Mucosa of descending colon (tissue), 3 donors: ENCODE measurements around the gene MKNK2. TPM values are rescaled to one million over a fixed set of nuclear protein-coding genes. Genes with fewer than 3 reads are reported as not detected.

ENCODE experiments used
- ATAC-seq: fragments of 200-7000 bp; cut with Tn5 transposase; one replicate; pipeline ENCODE4 v1.9.1; 2020; ENCODE audit warnings: mild to moderate bottlenecking, moderate library complexity
- DNase-seq, 3 donors: peaks; one replicate each; pipeline ENCODE4 v3.0.0-alpha.2; 2020
- H3K36me3 ChIP-seq: fragments of 200-600 bp; one replicate; pipeline ENCODE4 v1.8.0; 2021; ENCODE audit warnings: low read depth, mild to moderate bottlenecking
- H3K4me1 ChIP-seq: fragments of 200-600 bp; one replicate; pipeline ENCODE4 v1.8.0; 2021; ENCODE audit warnings: low read depth, mild to moderate bottlenecking
- H3K4me3 ChIP-seq: fragments of 200-600 bp; one replicate; pipeline ENCODE4 v1.8.0; 2021; ENCODE audit warnings: mild to moderate bottlenecking
- H3K9me3 ChIP-seq: fragments of 200-600 bp; one replicate; pipeline ENCODE4 v1.8.0; 2021; ENCODE audit warnings: mild to moderate bottlenecking
- intact Hi-C, 2 donors: fragments of 100-400 bp; cut with DNase I in 1 of 2; cut with micrococcal nuclease in 1 of 2; formaldehyde crosslinking; loops; one replicate each; pipeline versions ENCODE4 v1.11.0 to v1.11.1; 2022; cut with DNase I, micrococcal nuclease
- total RNA-seq, 3 donors: library from RNA; stranded (reverse); fragmentation: NEBNext Ultra II Directional in 2 of 3; extraction: Animal tissue kit (Norgen Biotek cat#: 25700) in 2 of 3; gene quantifications; one replicate each; pipeline versions ENCODE4 v1.2.1 to v1.2.4, GENCODE V29; 2021 to 2023
- TF ChIP-seq, protein P1 (sequence below): fragments of 200-600 bp; IDR thresholded peaks from one replicate; pipeline ENCODE4 v1.8.0; 2022; ENCODE audit warnings: antibody characterized with exemption, mild to moderate bottlenecking
- donor health status: DM: no; HTN: no; CAD: no; lungs with moderate emphysema.
- donor health status: DM: no; HTN: no; CAD: no.
- donor health status: DM: no; HTN: yes; CAD: no.

Gene MKNK2
- total RNA-seq, 3 donors from 2014 or later: 252 to 330 (median 304) TPM

DNA sequence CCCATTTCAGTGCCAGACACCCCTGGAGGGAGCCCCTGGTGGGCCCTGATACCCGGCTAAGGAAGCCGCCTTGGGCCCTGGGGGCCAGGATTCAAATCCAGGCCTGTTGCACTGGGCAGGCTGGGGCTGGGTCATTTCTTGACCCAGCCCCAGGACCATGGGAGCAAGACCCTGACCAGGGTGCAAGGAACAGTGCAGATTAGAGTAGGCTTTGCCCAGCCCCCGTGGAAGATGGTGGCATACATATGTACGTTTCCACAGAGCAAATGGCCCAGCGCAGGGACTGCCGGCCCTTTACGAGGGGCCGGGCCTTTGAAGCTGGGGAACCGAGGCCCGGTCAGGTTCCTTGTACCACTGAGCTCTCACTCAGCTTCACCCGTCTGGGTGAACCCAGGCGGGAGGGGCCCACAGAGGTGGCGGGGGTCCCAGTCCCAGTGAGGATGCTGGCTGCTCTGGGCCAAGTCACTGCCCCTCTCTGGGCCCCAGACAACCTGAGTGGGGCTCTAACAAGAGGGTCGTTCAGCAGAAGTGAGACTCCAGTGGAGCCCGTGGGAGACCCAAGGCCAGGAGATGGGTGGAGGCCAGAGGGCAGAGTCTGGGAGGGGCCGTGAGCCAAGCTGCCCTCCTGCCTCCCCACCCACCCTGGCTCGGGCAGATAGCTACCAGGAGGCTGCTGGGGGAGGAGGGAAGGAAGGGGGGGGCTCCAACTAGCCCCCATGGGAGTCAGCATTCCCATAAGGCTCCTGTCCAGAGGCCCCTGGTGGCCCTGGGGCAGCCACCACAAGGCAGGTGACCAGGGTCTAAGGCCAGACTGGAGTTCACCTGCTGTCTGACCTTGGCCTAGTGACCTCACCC, 2.7 kb downstream of the MKNK2 start:
- TF ChIP-seq, protein P1, sequence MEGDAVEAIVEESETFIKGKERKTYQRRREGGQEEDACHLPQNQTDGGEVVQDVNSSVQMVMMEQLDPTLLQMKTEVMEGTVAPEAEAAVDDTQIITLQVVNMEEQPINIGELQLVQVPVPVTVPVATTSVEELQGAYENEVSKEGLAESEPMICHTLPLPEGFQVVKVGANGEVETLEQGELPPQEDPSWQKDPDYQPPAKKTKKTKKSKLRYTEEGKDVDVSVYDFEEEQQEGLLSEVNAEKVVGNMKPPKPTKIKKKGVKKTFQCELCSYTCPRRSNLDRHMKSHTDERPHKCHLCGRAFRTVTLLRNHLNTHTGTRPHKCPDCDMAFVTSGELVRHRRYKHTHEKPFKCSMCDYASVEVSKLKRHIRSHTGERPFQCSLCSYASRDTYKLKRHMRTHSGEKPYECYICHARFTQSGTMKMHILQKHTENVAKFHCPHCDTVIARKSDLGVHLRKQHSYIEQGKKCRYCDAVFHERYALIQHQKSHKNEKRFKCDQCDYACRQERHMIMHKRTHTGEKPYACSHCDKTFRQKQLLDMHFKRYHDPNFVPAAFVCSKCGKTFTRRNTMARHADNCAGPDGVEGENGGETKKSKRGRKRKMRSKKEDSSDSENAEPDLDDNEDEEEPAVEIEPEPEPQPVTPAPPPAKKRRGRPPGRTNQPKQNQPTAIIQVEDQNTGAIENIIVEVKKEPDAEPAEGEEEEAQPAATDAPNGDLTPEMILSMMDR: no peak
- no peaks in the 10 kb centered on the region for H3K36me3 ChIP-seq
- DNase-seq: peak in 2 of 3 donors; percentile 54 to 63
- H3K4me3 ChIP-seq: no peak overlapping the region
- H3K9me3 ChIP-seq: no peaks in the 10 kb centered on the region
- peaks cover 66% of the 10 kb centered on the region for H3K4me1 ChIP-seq
- intact Hi-C loops: no loop called here
- no peak for ATAC-seq

- TF ChIP-seq, protein P1: no peak
- intact Hi-C loops: no loop called here
- DNase-seq (peak in 2 of 3 donors; percentile 68 to 74), ATAC-seq (no peak)
- Histone ChIP-seq H3K4me3 (no peak overlapping the region), H3K36me3 (no peaks in the 10 kb centered on the region), H3K4me1 (peaks cover 73% of the 10 kb centered on the region), H3K9me3 (no peaks in the 10 kb centered on the region)
Measured at GRCh38 chr19:2047449-2048103, 3.5 kb downstream of the MKNK2 start.

GRCh38 chr19:2047076-2047448, 4.0 kb downstream of the MKNK2 start:
- ATAC-seq (no peak), DNase-seq (peak in 1 of 3 donors; percentile 54)
- TF ChIP-seq, protein P1: no peak
- Histone ChIP-seq H3K9me3 (no peaks in the 10 kb centered on the region), H3K36me3 (no peaks in the 10 kb centered on the region), H3K4me3 (no peak overlapping the region), H3K4me1 (peaks cover 72% of the 10 kb centered on the region)
- intact Hi-C loops: no loop called here

DNA sequence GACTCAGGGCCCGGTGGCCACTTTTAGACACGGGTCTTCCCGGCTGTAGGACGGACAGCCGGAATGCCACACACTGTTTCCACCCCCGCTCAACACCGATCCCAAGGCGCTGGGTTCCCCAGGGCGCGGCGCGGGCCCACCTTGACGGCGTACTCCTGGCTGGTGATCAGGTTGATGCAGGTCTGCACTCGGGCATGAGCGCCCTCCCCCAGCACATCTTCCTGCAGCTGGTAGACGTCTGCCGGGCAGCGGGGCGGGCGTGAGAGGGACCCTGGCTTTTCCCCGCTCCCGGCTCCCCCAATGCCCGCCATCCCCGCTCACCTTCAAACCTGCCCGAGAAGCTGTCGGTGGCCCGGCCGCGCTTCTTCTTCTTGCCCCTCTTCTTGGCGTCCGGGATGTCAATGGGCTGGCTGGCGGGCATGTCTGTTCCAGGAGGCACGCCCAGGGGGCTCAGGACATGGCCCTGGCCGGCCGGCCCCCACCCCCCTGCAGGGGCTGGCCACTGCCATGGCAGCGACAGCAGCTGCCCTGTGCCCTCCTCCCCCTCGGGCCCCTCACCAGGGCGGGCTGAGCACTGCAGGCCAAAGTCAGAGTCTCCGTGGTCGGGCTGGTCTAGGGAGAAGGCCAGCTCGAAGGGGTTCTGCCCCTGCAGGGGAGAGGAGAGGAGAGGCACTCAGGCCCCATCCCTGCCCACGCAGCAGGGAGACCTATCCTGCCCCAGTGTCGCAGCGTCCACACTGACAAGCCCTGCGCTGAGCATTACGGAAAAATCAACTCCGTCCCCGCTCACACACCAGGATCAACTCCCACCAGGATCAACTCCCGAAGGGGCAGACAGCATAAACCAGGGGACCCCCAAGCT, 4.8 kb downstream of the MKNK2 start:
- intact Hi-C loops: no loop called here
- H3K36me3 ChIP-seq: no peaks in the 10 kb centered on the region
- ATAC-seq: no peak
- no peaks in the 10 kb centered on the region for H3K9me3 ChIP-seq
- no peak overlapping the region for H3K4me3 ChIP-seq
- DNase-seq: peak in 2 of 3 donors; percentile 40 to 58
- TF ChIP-seq, protein P1: no peak
- peaks cover 70% of the 10 kb centered on the region for H3K4me1 ChIP-seq

DNA sequence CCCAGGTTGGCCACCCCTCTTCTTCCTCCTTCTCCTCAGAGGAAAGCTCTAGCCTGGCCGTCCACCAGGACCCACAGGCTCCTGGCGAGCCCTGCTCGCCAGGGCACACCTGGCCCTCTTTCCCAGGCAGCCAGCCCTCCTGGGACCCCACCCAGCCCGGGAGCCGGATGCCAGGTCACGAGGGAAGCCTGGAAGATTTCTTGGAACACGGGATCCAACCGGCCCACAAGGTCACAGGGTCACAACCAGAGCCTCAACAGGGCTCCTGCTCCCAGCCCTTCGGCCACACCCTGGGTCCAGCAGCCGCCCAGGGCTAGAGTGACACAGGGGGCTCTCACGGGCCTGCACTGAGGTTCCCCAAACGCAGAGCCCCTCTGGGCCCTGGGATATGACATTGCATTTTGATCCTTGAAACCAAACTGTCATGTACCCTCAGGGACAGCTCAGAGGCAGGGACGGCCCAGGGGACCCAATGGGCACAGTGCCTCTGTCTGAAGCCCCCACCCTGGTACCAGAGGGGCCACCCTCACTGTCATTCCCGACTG, 5.5 kb downstream of the MKNK2 start:
- Histone ChIP-seq H3K9me3 (no peaks in the 10 kb centered on the region), H3K36me3 (peaks cover 3% of the 10 kb centered on the region), H3K4me3 (no peak overlapping the region), H3K4me1 (peaks cover 71% of the 10 kb centered on the region)
- intact Hi-C loops: no loop called here
- DNase-seq (peak in 1 of 3 donors; percentile 41), ATAC-seq (no peak)
- TF ChIP-seq, protein P1: no peak
